Measurements from ENCODE around the gene EXOC6. TPM values are rescaled to one million over a fixed set of nuclear protein-coding genes. Genes with fewer than 3 reads are reported as not detected.
A peak's percentile ranks its signal among the peaks of the same experiment; 100 is the strongest.

Gene EXOC6
- total RNA-seq, 2 experiments from 2014 or later = 8.8 to 9.5 TPM

DNA sequence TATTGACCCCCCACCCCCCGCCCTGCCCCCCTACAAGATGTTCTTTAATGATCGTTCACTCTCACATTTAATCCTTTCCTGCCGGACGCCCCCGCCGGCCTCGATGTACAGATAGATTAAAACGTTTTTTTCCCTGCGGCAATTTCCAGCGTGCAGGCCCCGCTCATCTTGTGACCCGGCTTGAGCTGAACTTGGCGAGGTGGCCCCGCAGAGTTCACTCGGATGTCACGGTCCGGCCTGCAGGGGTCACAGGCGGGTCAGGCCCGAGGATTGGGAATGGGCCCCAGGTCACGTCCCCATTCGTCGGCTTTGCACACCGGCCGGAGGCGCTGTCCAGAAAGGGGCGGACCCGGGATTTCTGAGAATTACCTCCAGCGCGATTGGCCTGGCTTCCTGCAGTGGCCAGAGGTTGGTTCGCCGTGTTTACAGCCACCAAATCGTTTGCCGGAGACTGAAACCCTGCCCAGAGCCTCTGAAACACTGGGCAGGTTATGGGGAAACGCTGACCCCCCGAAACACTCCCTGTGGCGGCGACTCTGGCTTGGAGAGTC, 223.4 kb downstream of the EXOC6 start:
- Mint-ChIP-seq H3K36me3 (ENCODE audit: low read depth) (no peaks in the 10 kb centered on the region), H3K4me3 (no peak overlapping the region), H3K4me1 (ENCODE audit: low read depth) (peaks cover 29% of the 10 kb centered on the region), H3K27me3 (peaks cover 78% of the 10 kb centered on the region), H3K9me3 (no peaks in the 10 kb centered on the region), H3K27ac (no peak overlapping the region)
- TF ChIP-seq, protein P1, sequence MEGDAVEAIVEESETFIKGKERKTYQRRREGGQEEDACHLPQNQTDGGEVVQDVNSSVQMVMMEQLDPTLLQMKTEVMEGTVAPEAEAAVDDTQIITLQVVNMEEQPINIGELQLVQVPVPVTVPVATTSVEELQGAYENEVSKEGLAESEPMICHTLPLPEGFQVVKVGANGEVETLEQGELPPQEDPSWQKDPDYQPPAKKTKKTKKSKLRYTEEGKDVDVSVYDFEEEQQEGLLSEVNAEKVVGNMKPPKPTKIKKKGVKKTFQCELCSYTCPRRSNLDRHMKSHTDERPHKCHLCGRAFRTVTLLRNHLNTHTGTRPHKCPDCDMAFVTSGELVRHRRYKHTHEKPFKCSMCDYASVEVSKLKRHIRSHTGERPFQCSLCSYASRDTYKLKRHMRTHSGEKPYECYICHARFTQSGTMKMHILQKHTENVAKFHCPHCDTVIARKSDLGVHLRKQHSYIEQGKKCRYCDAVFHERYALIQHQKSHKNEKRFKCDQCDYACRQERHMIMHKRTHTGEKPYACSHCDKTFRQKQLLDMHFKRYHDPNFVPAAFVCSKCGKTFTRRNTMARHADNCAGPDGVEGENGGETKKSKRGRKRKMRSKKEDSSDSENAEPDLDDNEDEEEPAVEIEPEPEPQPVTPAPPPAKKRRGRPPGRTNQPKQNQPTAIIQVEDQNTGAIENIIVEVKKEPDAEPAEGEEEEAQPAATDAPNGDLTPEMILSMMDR (IDR thresholded peaks at IDR 0.05) = no peak
- CTCF ChIA-PET = interaction anchor here (2.8 kb wide), 1 partner anchor 10 kb away, joined by 6 read pairs; no protein-coding TSS in a partner anchor
- POLR2A ChIA-PET = no interaction called here
- ATAC-seq = no peak
- intact Hi-C loops (cut with micrococcal nuclease) = loop anchor here (10.0 kb wide), 2 partner anchors 107 to 377 kb away; no protein-coding TSS in a partner anchor
- DNase-seq = peak; percentile 4

DNA sequence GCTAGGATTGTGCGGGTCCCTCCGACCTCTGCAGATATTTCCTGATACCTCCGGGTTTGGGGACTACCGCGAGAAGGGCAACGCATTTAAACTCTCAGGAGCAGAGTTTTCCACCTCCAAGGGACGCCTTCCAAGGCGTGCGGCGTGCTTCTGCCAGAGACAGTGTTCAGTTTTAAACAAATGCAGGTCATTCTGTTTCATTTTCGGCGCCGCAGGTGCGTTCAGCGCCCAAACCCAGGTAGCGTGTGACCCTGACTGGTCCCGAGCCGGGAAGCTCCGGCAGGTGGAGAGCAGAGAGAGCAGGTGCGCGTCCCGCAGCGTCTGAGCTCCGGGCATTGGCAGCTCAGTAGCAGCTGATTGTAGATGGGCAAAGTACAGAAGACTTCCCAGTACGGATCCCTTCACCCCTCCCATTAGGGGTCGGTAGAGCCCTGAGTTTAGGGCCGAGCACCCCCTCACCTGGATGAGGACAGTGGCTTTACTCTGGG, 223.9 kb downstream of the EXOC6 start:
- Mint-ChIP-seq H3K27me3 (peaks cover 74% of the 10 kb centered on the region), H3K27ac (no peak overlapping the region), H3K4me3 (no peak overlapping the region), H3K9me3 (no peaks in the 10 kb centered on the region), H3K4me1 (ENCODE audit: low read depth) (peaks cover 29% of the 10 kb centered on the region), H3K36me3 (ENCODE audit: low read depth) (no peaks in the 10 kb centered on the region)
- intact Hi-C loops (cut with micrococcal nuclease) = loop anchor here (10.0 kb wide), 2 partner anchors 107 to 377 kb away; no protein-coding TSS in a partner anchor
- TF ChIP-seq, protein P1 (IDR thresholded peaks at IDR 0.05) = no peak
- ChIA-PET CTCF (interaction anchor here (2.8 kb wide), 1 partner anchor 10 kb away, joined by 6 read pairs; no protein-coding TSS in a partner anchor), POLR2A (no interaction called here)
- ATAC-seq = no peak
- DNase-seq = peak; percentile 4

DNA sequence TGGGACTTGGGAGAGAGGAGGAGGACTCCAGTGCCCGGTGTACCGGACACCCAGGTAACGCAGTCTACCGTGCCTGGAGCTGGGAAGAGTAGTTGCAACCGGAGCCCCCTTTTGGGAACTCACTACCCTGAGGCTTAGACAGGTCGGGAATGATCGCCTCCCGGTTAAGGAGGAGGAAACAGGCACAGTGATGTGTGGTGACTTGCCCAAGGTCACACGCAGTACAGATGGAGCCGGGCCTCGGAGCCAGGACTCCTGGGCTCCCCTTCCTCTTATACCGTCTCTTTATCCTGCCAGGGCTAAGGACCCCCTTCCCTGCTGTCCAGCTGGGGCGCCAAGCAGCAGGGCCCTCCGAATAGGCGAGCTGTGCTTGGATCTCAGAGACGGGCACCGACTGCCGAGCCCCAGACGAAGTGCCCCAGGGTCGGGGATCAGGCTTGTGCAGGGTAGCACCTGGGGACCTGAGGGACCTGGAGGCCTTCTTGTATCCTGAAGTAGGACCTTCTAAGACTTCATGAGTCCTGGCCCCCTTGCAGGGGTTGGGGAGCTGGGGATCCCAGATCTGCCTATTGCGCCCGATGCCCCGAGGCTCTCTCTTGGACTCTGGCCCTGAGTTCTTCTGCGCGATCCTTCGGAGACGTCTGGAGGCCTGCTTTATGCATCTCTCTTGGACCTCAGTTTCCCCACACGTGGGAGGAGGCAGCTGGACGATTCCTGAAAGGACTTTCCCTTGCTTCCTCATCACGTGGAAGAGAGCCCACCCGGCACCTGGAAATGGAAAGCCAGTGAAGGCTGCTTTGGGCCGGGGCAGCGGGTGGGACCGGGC, 224.6 kb downstream of the EXOC6 start:
- ATAC-seq = no peak
- no peak overlapping the region for H3K27ac Mint-ChIP-seq
- ChIA-PET CTCF (interaction anchor here (1.1 to 2.8 kb wide), 2 partner anchors 8 to 11 kb away, joined by 3 to 6 read pairs; no protein-coding TSS in a partner anchor), POLR2A (no interaction called here)
- DNase-seq = peak; percentile 11
- no peaks in the 10 kb centered on the region for H3K9me3 Mint-ChIP-seq
- H3K36me3 Mint-ChIP-seq (ENCODE audit: low read depth) = no peaks in the 10 kb centered on the region
- peaks cover 29% of the 10 kb centered on the region for H3K4me1 Mint-ChIP-seq (ENCODE audit: low read depth)
- H3K27me3 Mint-ChIP-seq = peaks cover 70% of the 10 kb centered on the region
- no peak overlapping the region for H3K4me3 Mint-ChIP-seq
- TF ChIP-seq, protein P1 (IDR thresholded peaks at IDR 0.05) = no peak
- intact Hi-C loops (cut with micrococcal nuclease) = loop anchor here (10.0 kb wide), 2 partner anchors 108 to 378 kb away; no protein-coding TSS in a partner anchor

DNA sequence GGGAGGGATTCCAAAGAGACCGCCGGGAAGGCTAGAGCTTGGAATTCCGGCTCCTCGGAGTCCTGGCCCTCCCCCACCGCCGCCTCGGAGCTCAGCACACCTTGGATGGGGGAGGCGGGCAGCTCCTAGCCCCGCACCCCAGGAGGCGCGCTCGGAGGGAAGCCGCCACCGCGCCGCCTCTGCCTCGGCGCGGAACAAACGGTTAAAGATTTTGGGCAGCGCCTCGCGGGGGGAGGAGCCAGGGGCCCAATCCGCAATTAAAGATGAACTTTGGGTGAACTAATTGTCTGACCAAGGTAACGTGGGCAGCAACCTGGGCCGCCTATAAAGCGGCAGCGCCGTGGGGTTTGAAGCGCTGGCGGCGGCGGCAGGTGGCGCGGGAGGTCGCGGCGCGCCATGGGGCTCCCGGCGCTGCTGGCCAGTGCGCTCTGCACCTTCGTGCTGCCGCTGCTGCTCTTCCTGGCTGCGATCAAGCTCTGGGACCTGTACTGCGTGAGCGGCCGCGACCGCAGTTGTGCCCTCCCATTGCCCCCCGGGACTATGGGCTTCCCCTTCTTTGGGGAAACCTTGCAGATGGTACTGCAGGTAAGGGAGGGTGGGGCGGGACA, 225.3 kb downstream of the EXOC6 start, which contains the start of gene CYP26A1:
CYP26A1 (plus strand) TSS at position 355 of the 608 bp plus-strand sequence; CDS start at position 397, 42 bp downstream.
- peak; percentile 41 for ATAC-seq
- Mint-ChIP-seq H3K36me3 (ENCODE audit: low read depth) (no peaks in the 10 kb centered on the region), H3K27ac (no peak within 1 kb of the TSS), H3K4me1 (ENCODE audit: low read depth) (peaks cover 26% of the 10 kb centered on the region), H3K27me3 (peaks cover 68% of the 10 kb centered on the region), H3K4me3 (peak within 1 kb of the TSS; percentile 63), H3K9me3 (no peaks in the 10 kb centered on the region)
- peak; percentile 22 for DNase-seq
- intact Hi-C loops (cut with micrococcal nuclease) = loop anchor here (10.0 kb wide), 2 partner anchors 109 to 379 kb away; no protein-coding TSS in a partner anchor
- TF ChIP-seq, protein P1 (IDR thresholded peaks at IDR 0.05) = no peak
- ChIA-PET CTCF (interaction anchor here (1.1 to 2.8 kb wide), 3 partner anchors 9 to 67 kb away, joined by 3 to 6 read pairs (median 4); no protein-coding TSS in a partner anchor), POLR2A (no interaction called here)
